Right lobe of liver (tissue), 6 donors: ENCODE measurements around the gene GCK. TPM values are rescaled to one million over a fixed set of nuclear protein-coding genes. Genes with fewer than 3 reads are reported as not detected.

Source experiments
- ATAC-seq, 4 donors: fragments of 200-7000 bp; cut with Tn5 transposase; one replicate each; pipeline ENCODE4 v1.9.1; 2020; ENCODE audit warnings: mild to moderate bottlenecking in 4 of 4, moderate library complexity in 4 of 4
- DNase-seq, 3 donors: peaks; one replicate each; pipeline ENCODE4 v3.0.0-alpha.2; 2020
- H3K27ac ChIP-seq, 3 donors: fragments of 200-600 bp; one replicate each; pipeline ENCODE4 v1.8.0; 2022
- H3K27me3 ChIP-seq, 2 donors: fragments of 200-600 bp; one replicate each; pipeline ENCODE4 v1.8.0; 2022
- H3K36me3 ChIP-seq, 4 donors: fragments of 200-600 bp; sonication (generic) in 1 of 4; one replicate each; pipeline versions ENCODE4 v1.5.1 to v1.8.0; 2017 to 2022; ENCODE audit warnings: control low read depth in 1 of 4
- H3K4me1 ChIP-seq, 4 donors: fragments of 200-600 bp; sonication (generic) in 1 of 4; one replicate each; pipeline versions ENCODE4 v1.5.1 to v1.8.0; 2017 to 2022; ENCODE audit warnings: control low read depth in 1 of 4
- H3K4me3 ChIP-seq, 3 donors: fragments of 200-600 bp; one replicate each; pipeline ENCODE4 v1.8.0; 2022
- H3K9me3 ChIP-seq, 4 donors: fragments of 200-600 bp; sonication (generic) in 1 of 4; one replicate each; pipeline versions ENCODE4 v1.5.1 to v1.8.0; 2017 to 2022; ENCODE audit warnings: control low read depth in 1 of 4
- POLR2A ChIP-seq: fragments of 450-650 bp; IDR thresholded peaks from one replicate; pipeline ENCODE4 v1.6.1; 2017; ENCODE audit warnings: antibody characterized with exemption, mild to moderate bottlenecking
- WGBS: methylation state at CpG from one replicate; pipeline ENCODE4 v1.1.6; 2018; ENCODE audit warnings: low coverage, low lambda C conversion rate; ENCODE audit not compliant: insufficient coverage; ENCODE audit errors: missing lambda C conversion rate; 5-methylcytosine and 5-hydroxymethylcytosine counted together
- intact Hi-C, 2 donors: fragments of 100-400 bp; cut with DNase I; formaldehyde crosslinking; loops; one replicate each; pipeline versions ENCODE4 v1.11.2 to v1.14.1; 2022
- long read RNA-seq: library from polyadenylated mRNA; unstranded; transcript quantifications from one replicate; pipeline ENCODE4 v2.0.0, GENCODE V29; 2019
- total RNA-seq, 6 experiments: library from RNA; depleted of rRNA in 2 of 6; stranded (reverse); fragments of >200 nt in 2 of 6; fragmentation: NEBNext Ultra II Directional in 3 of 6; extraction: Animal tissue kit (Norgen Biotek cat#: 25700) in 3 of 6; gene quantifications; one replicate each; pipeline versions ENCODE4 v1.1.0 to v1.2.4, GENCODE V29; 2016 to 2023
- TF ChIP-seq, protein P1 (sequence below), 4 donors: fragments of 200-600 bp in 3 of 4; fragments of 450-650 bp in 1 of 4; IDR thresholded peaks; one replicate each; pipeline versions ENCODE4 v1.5.1 to v1.8.0; 2016 to 2022; ENCODE audit warnings: antibody characterized with exemption in 4 of 4, mild to moderate bottlenecking in 2 of 4
- donor health status: DM: no; HTN: yes; CAD: no.
- donor health status: DM: no; HTN: no; CAD: no.
- donor health status: DM: no; HTN: no; CAD: no.
- donor health status: DM: no; HTN: yes; CAD: no.
- donor health status: DM: no; HTN: yes; CAD: no.

GCK gene
- total RNA-seq: 1 to 10 TPM in 4 of 6 experiments, under 1 TPM in 2; 0.50 to 5.9 (median 2.0) TPM
- long read RNA-seq: 0 reads

DNA sequence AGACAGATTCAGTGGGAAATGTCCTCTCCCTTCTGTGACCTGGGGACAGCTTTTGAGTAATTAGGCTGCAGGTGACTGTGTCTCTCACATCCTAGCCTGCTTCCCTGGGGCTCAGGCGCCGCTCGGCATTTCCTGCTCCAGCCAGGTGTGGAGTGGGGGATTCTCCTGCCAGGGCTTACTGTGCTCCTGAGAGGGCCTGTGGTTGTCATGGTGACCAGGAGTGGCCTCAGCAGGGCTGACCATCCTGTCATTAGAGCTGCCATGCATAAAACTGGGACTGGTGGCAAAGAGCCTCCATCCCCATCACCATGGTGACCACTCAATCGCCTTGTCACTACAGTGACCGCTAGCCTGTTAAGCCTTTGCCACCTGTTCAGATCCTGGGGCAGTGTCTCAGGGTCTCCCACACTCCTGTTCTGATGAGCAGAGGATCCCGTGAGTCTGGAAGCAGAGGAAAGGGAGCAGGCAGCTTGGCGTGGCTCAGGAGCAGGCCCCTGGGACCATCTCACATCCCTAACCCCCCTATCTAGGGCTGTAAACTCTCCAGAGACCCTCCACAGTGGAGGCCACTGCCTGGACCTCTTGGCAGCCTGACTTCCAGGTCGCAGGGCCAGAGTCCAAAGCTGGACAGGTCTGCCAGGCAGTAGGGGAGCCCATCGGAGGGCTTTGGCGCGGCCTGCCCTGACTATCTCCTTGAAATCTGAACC, at the start of gene GCK:
TSS of gene GCK (minus strand) at position 154 of the 707 bp plus-strand sequence. CDS start 486 bp downstream, outside the sequence.
- no peaks in the 10 kb centered on the region for H3K4me1 ChIP-seq
- DNase-seq (peak in 1 of 3 donors; percentile 33), ATAC-seq (no peak)
- H3K27ac ChIP-seq: no peak within 1 kb of the TSS
- 63% methylated on average over 2 of the region's 11 CpGs for WGBS
- no peak within 1 kb of the TSS for H3K4me3 ChIP-seq
- H3K36me3 ChIP-seq: no peaks in the 10 kb centered on the region
- no peak for TF ChIP-seq POLR2A
- TF ChIP-seq, protein P1, sequence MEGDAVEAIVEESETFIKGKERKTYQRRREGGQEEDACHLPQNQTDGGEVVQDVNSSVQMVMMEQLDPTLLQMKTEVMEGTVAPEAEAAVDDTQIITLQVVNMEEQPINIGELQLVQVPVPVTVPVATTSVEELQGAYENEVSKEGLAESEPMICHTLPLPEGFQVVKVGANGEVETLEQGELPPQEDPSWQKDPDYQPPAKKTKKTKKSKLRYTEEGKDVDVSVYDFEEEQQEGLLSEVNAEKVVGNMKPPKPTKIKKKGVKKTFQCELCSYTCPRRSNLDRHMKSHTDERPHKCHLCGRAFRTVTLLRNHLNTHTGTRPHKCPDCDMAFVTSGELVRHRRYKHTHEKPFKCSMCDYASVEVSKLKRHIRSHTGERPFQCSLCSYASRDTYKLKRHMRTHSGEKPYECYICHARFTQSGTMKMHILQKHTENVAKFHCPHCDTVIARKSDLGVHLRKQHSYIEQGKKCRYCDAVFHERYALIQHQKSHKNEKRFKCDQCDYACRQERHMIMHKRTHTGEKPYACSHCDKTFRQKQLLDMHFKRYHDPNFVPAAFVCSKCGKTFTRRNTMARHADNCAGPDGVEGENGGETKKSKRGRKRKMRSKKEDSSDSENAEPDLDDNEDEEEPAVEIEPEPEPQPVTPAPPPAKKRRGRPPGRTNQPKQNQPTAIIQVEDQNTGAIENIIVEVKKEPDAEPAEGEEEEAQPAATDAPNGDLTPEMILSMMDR (IDR thresholded peaks at IDR 0.05): no peak
- H3K9me3 ChIP-seq: no peaks in the 10 kb centered on the region
- no peaks in the 10 kb centered on the region for H3K27me3 ChIP-seq
- intact Hi-C loops: no loop called here

DNA sequence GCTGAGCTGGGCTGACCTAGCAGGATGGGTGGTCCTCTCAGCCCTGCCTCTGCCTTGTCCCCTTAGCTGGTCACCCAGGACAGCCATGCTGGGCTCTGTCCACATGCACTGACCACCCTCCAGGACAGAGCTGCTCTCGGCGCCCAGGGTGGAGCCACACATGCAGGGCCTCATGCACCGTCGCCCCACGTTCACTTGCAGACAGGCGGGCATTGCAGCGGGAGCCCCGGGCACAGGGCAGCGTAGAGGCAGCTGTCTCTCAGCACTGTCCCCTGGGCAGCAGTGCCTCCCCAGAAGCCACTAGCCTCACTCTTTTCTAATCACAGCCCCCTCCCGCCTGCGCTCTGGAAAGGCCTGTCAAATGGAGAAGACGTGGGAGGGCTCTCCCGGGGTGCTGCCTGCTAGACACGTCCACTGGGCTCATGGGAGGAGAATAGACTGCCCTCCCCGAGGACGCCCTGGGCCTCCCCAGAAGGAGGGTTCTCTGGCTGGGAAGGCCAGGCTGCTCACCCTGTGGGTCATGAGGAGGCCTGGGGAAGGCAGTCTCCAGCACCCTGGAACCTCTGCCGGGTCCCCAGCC, 49.0 kb upstream of the GCK start:
- Histone ChIP-seq H3K4me1 (no peaks in the 10 kb centered on the region), H3K27ac (no peak overlapping the region), H3K9me3 (no peaks in the 10 kb centered on the region), H3K4me3 (no peak overlapping the region), H3K36me3 (no peaks in the 10 kb centered on the region), H3K27me3 (no peaks in the 10 kb centered on the region)
- TF ChIP-seq, protein P1 (IDR thresholded peaks at IDR 0.05): no peak
- no peak for TF ChIP-seq POLR2A
- intact Hi-C loops: loop anchor here in 1 of 2 donors (5.0 kb wide), 1 partner anchor 239 kb away; no protein-coding TSS in a partner anchor
- DNase-seq (no peak), ATAC-seq (no peak)
- WGBS: 86% methylated on average over 4 of the region's 17 CpGs

DNA sequence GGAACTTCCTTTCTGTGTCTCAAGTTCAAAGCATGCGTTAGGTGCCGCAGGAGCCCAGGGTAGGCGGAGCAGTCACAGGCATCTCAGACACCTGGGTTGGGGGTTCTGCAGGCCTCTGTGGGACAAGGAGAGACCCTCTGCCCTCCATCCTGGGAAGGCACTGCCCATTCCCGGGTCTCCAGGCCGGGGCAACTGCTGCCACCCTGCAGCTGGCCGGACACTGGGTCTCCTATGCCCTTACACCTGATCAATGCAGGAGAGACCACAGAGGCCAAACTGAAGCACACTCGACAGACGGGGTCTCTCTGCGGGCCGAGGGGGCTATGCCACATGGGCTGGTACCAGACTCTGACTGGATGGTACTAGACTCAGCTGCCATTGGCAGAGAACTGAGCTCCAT, 48.5 kb upstream of the GCK start:
- intact Hi-C loops: loop anchor here in 1 of 2 donors (5.0 kb wide), 1 partner anchor 240 kb away; no protein-coding TSS in a partner anchor
- ATAC-seq: no peak

DNA sequence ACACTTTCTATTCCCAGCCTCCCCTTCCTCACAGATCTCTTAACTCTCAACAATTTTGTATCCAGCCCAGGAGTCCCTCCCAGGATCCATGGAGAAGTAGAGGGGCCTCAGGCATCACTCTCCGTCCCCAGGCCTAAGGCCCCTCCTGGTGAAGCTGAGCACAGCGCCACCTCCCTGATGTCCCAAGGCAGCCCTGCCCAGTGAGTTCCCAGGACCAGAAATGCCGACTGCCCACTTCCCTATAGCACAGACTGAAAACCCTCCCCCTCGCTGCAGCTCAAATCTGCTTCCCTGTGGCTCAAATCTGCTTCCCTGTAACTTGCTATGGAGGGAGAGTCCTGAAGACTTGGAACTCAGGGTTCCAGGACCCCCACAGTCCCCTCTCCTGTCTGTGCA, 47.1 kb upstream of the GCK start:
- no peak overlapping the region for H3K4me3 ChIP-seq
- H3K27ac ChIP-seq: no peak overlapping the region
- ATAC-seq (no peak), DNase-seq (no peak)
- intact Hi-C loops: loop anchor here in 1 of 2 donors (5.0 kb wide), 1 partner anchor 241 kb away; no protein-coding TSS in a partner anchor
- no peaks in the 10 kb centered on the region for H3K27me3 ChIP-seq
- H3K9me3 ChIP-seq: no peaks in the 10 kb centered on the region
- no peak for TF ChIP-seq POLR2A
- TF ChIP-seq, protein P1 (IDR thresholded peaks at IDR 0.05): no peak
- no peaks in the 10 kb centered on the region for H3K36me3 ChIP-seq
- H3K4me1 ChIP-seq: no peaks in the 10 kb centered on the region
- WGBS: no CpG with 5 or more reads among the region's 4 CpGs

More for the DNA sequence above, 48.5 kb upstream of the GCK start:
- no peaks in the 10 kb centered on the region for H3K36me3 ChIP-seq
- H3K27me3 ChIP-seq: no peaks in the 10 kb centered on the region
- WGBS: 100% methylated on average over 1 of the region's 10 CpGs
- H3K27ac ChIP-seq: no peak overlapping the region
- H3K4me1 ChIP-seq: no peaks in the 10 kb centered on the region
- TF ChIP-seq, protein P1 (IDR thresholded peaks at IDR 0.05): no peak
- TF ChIP-seq POLR2A: no peak
- H3K4me3 ChIP-seq: no peak overlapping the region
- no peaks in the 10 kb centered on the region for H3K9me3 ChIP-seq
- no peak for DNase-seq
